ENCODE results near the gene UBAP2L. TPM values are rescaled to one million over a fixed set of nuclear protein-coding genes. Genes with fewer than 3 reads are reported as not detected.
A peak's percentile ranks its signal among the peaks of the same experiment; 100 is the strongest.

Gene UBAP2L, protein sequence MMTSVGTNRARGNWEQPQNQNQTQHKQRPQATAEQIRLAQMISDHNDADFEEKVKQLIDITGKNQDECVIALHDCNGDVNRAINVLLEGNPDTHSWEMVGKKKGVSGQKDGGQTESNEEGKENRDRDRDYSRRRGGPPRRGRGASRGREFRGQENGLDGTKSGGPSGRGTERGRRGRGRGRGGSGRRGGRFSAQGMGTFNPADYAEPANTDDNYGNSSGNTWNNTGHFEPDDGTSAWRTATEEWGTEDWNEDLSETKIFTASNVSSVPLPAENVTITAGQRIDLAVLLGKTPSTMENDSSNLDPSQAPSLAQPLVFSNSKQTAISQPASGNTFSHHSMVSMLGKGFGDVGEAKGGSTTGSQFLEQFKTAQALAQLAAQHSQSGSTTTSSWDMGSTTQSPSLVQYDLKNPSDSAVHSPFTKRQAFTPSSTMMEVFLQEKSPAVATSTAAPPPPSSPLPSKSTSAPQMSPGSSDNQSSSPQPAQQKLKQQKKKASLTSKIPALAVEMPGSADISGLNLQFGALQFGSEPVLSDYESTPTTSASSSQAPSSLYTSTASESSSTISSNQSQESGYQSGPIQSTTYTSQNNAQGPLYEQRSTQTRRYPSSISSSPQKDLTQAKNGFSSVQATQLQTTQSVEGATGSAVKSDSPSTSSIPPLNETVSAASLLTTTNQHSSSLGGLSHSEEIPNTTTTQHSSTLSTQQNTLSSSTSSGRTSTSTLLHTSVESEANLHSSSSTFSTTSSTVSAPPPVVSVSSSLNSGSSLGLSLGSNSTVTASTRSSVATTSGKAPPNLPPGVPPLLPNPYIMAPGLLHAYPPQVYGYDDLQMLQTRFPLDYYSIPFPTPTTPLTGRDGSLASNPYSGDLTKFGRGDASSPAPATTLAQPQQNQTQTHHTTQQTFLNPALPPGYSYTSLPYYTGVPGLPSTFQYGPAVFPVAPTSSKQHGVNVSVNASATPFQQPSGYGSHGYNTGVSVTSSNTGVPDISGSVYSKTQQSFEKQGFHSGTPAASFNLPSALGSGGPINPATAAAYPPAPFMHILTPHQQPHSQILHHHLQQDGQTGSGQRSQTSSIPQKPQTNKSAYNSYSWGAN
- total RNA-seq = 10 to 100 TPM; 71.6 to 79.9 (median 75.1) TPM

- H3K36me3 ChIP-seq = peaks cover 0 to 31% of the 10 kb centered on the region in 2 donors
- peaks cover 5 to 70% (median 14%) of the 10 kb centered on the region in 3 donors for H3K4me1 ChIP-seq
- 0% methylated on average over 9 of the region's 73 CpGs; no CpG with 5 or more reads in 1 of the 2 donors for WGBS, 2 donors (ENCODE audit: low coverage in 1 of 2)
- no peaks in the 10 kb centered on the region for H3K27me3 ChIP-seq
- ATAC-seq = peak; percentile 99
- TF ChIP-seq POLR2AphosphoS5 (IDR thresholded peaks at IDR 0.05) (peak; percentile 91), EP300 (IDR thresholded peaks at IDR 0.05) (no peak), POLR2A (IDR thresholded peaks at IDR 0.05) (peak; percentile 44 to 62)
- H3K9me3 ChIP-seq = no peaks in the 10 kb centered on the region
- peak within 1 kb of the TSS; percentile 96 to 99 (median 98) for H3K27ac ChIP-seq
- peak within 1 kb of the TSS; percentile 71 to 79 for H3K4me3 ChIP-seq
Observed at GRCh38 chr1:154220071-154220969, at the start of gene UBAP2L. UBAP2L (plus strand) TSS chr1:154220955; CDS start chr1:154225124, 4,169 bp downstream.

DNA sequence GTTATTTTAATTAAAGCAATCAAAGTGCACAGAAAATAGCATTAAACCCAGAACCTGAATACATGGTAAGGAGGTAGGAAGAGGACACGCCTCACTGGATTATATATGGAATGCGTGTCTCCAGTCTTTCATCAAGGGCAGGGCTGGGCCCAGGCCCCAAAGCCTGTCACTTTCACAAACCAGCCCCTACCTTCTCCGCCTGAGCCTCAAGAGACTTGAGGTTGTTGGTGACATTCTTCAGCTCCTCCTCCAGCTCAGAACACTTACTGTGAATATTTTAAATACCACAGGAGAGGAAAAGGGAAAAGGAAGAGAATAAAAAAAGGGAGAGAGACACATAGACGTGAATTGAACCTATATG lies 49.6 kb upstream of the UBAP2L start:
- H3K36me3 ChIP-seq = peaks cover 4 to 97% of the 10 kb centered on the region in 2 donors
- H3K4me1 ChIP-seq = peaks cover 0 to 9% (median 7%) of the 10 kb centered on the region in 3 donors
- no peak for TF ChIP-seq EP300 (IDR thresholded peaks at IDR 0.05)
- TF ChIP-seq POLR2A (IDR thresholded peaks at IDR 0.05) = no peak
- TF ChIP-seq POLR2AphosphoS5 (IDR thresholded peaks at IDR 0.05) = no peak
- TF ChIP-seq, protein P1, sequence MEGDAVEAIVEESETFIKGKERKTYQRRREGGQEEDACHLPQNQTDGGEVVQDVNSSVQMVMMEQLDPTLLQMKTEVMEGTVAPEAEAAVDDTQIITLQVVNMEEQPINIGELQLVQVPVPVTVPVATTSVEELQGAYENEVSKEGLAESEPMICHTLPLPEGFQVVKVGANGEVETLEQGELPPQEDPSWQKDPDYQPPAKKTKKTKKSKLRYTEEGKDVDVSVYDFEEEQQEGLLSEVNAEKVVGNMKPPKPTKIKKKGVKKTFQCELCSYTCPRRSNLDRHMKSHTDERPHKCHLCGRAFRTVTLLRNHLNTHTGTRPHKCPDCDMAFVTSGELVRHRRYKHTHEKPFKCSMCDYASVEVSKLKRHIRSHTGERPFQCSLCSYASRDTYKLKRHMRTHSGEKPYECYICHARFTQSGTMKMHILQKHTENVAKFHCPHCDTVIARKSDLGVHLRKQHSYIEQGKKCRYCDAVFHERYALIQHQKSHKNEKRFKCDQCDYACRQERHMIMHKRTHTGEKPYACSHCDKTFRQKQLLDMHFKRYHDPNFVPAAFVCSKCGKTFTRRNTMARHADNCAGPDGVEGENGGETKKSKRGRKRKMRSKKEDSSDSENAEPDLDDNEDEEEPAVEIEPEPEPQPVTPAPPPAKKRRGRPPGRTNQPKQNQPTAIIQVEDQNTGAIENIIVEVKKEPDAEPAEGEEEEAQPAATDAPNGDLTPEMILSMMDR (IDR thresholded peaks at IDR 0.05) = no peak

DNA sequence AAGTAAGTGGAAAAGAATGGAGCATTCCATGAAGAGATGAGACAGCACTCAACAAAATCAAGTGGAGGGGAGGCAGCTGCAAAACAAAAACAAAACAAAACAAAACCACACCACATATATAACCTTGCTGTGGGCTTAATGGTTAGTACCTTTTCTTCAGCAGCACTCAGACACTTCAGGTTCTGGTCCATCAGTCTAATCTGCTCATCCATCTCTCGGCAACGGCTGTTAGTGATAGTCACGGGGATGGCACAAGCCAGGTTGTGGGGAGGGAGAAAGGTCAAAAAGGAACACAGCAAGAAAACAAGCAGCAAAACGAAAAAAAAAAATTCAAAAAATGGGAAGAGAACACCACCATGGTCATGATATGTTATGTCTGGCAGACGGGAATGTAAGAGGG lies 48.9 kb upstream of the UBAP2L start:
- H3K36me3 ChIP-seq = peaks cover 4 to 90% of the 10 kb centered on the region in 2 donors
- H3K4me3 ChIP-seq = no peak overlapping the region
- TF ChIP-seq POLR2A (IDR thresholded peaks at IDR 0.05) = no peak
- no peak for TF ChIP-seq POLR2AphosphoS5 (IDR thresholded peaks at IDR 0.05)
- TF ChIP-seq EP300 (IDR thresholded peaks at IDR 0.05) = no peak
- TF ChIP-seq, protein P1 (IDR thresholded peaks at IDR 0.05) = no peak
- ATAC-seq = no peak
- WGBS, 2 donors (ENCODE audit: low coverage in 1 of 2) = 85 to 100% methylated on average over 3 to 5 of the region's 5 CpGs
- H3K4me1 ChIP-seq = peaks cover 0 to 16% (median 12%) of the 10 kb centered on the region in 3 donors
- no peaks in the 10 kb centered on the region for H3K9me3 ChIP-seq
- no peak overlapping the region for H3K27ac ChIP-seq
- H3K27me3 ChIP-seq = no peaks in the 10 kb centered on the region

More for the DNA sequence above, 49.6 kb upstream of the UBAP2L start:
- 33 to 75% methylated on average over 1 to 4 of the region's 4 CpGs for WGBS, 2 donors (ENCODE audit: low coverage in 1 of 2)
- ATAC-seq = no peak
- no peaks in the 10 kb centered on the region for H3K27me3 ChIP-seq
- no peak overlapping the region for H3K4me3 ChIP-seq
- H3K27ac ChIP-seq = no peak overlapping the region
- H3K9me3 ChIP-seq = no peaks in the 10 kb centered on the region

GRCh38 chr1:154174654-154175053 lies 46.1 kb upstream of the UBAP2L start:
- Histone ChIP-seq H3K36me3 (peaks cover 4 to 63% of the 10 kb centered on the region in 2 donors), H3K9me3 (no peaks in the 10 kb centered on the region), H3K4me3 (no peak overlapping the region), H3K27ac (no peak overlapping the region), H3K4me1 (peaks cover 0 to 44% (median 29%) of the 10 kb centered on the region in 3 donors), H3K27me3 (no peaks in the 10 kb centered on the region)
- no peak for ATAC-seq
- TF ChIP-seq POLR2AphosphoS5 (IDR thresholded peaks at IDR 0.05) (no peak), POLR2A (IDR thresholded peaks at IDR 0.05) (no peak), EP300 (IDR thresholded peaks at IDR 0.05) (no peak)
- TF ChIP-seq, protein P1 (IDR thresholded peaks at IDR 0.05) = no peak
- WGBS, 2 donors (ENCODE audit: low coverage in 1 of 2) = 89 to 91% methylated on average over 3 to 4 of the region's 4 CpGs

Measured in gastroesophageal sphincter (tissue), 4 donors.